ENCODE measurements around the gene SLC8B1.

Gene SLC8B1

DNA sequence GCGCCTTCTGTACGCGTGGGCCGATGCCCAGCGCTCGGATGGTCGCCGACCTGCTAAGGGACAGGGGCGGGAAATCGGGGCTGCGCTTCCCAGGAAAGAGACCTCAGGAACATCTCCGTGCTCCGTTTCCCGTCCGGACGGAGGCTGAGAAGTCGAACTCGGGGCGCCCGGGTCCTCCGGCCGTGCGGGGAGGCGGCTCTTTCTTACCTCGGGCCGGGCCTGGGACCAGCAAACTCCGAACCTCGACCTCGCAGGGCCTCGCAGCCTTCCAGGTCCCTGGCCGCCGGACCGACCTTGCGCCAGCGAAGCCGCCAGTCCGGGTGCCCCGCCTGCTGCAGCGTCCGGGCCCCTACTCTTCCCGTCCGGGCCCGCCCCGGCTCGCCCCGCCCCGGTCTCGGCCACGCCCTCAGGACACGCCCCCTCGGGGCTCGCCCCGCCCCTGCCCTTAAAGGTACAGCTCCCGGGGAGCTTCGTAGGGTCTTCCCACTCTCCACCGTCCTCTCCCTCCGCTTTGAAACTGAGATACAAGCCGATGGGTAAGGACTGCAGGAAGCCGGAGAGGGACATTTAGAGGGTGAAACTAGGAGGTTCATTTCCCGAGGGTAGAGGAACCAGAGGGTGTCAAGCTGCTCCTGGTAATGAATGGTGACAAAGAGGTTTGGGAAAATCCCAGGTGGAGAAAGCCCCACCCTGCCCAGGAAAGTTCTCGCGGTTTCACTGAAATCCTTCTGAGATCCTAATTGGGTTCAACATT is at the start of gene SLC8B1:
SLC8B1 (minus strand) TSS at position 324 of the 754 bp plus-strand sequence. CDS start 2,231 bp downstream, outside the sequence.
- TF ChIP-seq, protein P1, sequence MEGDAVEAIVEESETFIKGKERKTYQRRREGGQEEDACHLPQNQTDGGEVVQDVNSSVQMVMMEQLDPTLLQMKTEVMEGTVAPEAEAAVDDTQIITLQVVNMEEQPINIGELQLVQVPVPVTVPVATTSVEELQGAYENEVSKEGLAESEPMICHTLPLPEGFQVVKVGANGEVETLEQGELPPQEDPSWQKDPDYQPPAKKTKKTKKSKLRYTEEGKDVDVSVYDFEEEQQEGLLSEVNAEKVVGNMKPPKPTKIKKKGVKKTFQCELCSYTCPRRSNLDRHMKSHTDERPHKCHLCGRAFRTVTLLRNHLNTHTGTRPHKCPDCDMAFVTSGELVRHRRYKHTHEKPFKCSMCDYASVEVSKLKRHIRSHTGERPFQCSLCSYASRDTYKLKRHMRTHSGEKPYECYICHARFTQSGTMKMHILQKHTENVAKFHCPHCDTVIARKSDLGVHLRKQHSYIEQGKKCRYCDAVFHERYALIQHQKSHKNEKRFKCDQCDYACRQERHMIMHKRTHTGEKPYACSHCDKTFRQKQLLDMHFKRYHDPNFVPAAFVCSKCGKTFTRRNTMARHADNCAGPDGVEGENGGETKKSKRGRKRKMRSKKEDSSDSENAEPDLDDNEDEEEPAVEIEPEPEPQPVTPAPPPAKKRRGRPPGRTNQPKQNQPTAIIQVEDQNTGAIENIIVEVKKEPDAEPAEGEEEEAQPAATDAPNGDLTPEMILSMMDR (IDR thresholded peaks at IDR 0.05; ENCODE audit: extremely low read depth, insufficient read depth, missing control alignments): no peak
- DNase-seq (ENCODE audit: low spot score): peak; percentile 95
- in situ Hi-C loops (cut with MboI; ENCODE audit: low pct_unique_long_range_greater_than_20kb, low sequenced_read_pairs, unreplicated experiment): no loop called here

DNA sequence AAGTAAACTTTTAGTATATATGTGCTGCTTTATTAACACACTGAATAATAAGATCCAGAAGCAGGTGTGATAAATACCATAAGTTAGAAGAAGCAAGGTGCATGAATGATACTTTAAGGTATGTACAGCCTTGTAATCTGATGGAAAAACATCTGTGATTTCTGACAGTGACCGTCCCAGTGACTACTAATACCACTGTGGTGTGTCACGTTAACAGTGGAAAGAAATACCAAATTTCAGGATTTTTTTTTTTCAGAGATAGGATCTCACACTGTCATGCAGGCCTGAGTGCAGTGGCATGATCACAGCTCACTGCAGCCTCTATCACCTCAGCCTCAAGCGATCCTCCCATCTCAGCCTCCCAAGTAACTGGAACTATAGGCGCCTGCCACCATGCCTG is 47.3 kb upstream of the SLC8B1 start:
- no peak for DNase-seq (ENCODE audit: low spot score)
- TF ChIP-seq, protein P1 (IDR thresholded peaks at IDR 0.05; ENCODE audit: extremely low read depth, insufficient read depth, missing control alignments): no peak
- in situ Hi-C loops (cut with MboI; ENCODE audit: low pct_unique_long_range_greater_than_20kb, low sequenced_read_pairs, unreplicated experiment): no loop called here

DNA sequence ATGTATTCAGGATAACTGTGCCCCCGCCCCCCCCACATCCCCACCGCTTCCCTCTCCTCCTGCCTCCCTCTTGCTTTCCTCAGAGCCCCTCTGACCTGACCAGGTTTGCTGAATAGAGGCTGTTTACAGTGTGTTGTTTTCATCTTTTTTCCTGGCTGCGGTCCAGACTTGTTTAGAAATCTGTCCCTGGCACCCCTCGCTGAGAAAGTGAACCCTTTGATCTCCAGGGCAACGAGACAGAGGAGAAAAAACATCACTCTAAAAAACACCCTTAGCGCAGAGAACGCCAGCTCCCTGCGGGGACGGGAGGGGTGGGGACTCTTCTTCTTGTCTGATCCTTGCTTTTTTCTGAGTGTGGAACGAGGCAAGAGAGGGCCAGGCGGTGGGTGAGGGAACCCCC is 46.3 kb upstream of the SLC8B1 start:
- in situ Hi-C loops (cut with MboI; ENCODE audit: low pct_unique_long_range_greater_than_20kb, low sequenced_read_pairs, unreplicated experiment): no loop called here
- DNase-seq (ENCODE audit: low spot score): no peak
- TF ChIP-seq, protein P1 (IDR thresholded peaks at IDR 0.05; ENCODE audit: extremely low read depth, insufficient read depth, missing control alignments): no peak

DNA sequence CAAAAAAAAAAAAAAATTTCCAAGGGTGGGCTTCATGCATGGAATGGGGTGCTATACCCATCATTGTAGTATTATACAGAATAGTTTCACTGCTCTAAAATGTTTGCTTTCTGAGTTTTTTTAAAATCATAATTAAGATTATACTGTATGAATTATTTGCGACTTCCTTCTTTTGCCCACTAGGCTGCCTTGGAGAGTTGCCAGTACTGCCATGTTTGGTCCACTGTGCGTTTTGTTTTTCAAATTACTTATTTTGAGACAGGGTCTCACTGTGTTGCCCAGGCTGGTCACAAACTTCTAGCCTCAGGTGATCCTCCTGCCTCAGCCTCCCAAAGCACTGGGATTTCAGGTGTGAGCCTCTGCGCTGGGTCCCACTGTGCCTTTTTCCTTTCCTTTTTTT is 43.4 kb upstream of the SLC8B1 start:
- in situ Hi-C loops (cut with MboI; ENCODE audit: low pct_unique_long_range_greater_than_20kb, low sequenced_read_pairs, unreplicated experiment): no loop called here

DNA sequence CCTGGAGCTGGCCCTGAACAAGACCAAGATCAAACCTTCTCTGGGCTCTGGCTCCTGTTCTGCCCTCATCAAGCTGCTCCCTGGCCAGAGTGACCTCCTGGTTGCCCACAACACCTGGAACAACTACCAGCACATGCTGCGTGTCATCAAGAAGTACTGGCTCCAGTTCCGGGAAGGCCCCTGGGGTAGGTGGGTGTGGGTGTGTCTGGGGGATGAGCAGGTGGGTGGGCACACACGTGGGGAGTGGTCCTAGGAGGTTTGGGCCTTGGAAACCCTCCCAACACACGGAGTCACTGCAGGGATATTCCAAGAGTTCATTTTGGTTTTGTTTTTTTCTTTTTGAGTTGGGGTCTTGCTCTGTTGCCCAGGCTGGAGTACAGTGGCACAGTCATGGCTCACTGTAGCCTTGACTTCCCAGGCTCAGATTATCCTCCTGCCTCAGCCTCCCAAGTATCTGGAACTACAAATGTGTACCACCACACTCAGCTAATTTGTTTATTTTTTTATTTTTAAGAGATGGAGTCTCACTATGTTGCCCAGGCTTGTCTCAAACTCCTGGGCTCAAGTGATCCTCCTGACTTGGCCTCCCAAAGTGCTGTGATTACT is 40.0 kb upstream of the SLC8B1 start:
- TF ChIP-seq, protein P1 (IDR thresholded peaks at IDR 0.05; ENCODE audit: extremely low read depth, insufficient read depth, missing control alignments): no peak
- in situ Hi-C loops (cut with MboI; ENCODE audit: low pct_unique_long_range_greater_than_20kb, low sequenced_read_pairs, unreplicated experiment): no loop called here
- DNase-seq (ENCODE audit: low spot score): peak; percentile 5

More for the DNA sequence above, 43.4 kb upstream of the SLC8B1 start:
- TF ChIP-seq, protein P1 (IDR thresholded peaks at IDR 0.05; ENCODE audit: extremely low read depth, insufficient read depth, missing control alignments): no peak
- DNase-seq (ENCODE audit: low spot score): no peak

DNA sequence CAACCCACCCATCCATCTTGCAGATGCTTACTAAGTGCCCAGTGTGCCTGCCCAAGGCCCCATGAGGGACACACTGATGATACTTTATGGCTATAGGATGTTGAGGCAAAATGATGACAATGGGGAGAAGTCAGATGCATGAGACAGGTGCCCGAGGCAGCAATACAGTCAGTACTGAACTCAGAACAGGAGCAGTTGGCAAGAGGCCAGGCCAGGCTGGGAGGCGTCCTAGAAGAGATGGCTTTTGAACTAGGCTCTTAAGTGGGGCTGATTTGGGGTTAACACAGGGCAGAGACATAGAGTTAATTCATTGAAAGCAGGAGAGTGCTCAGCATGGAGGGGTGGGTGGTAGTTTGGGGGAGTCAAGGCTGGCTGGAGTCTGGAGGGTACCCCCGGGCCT is 39.1 kb upstream of the SLC8B1 start:
- in situ Hi-C loops (cut with MboI; ENCODE audit: low pct_unique_long_range_greater_than_20kb, low sequenced_read_pairs, unreplicated experiment): no loop called here
- TF ChIP-seq, protein P1 (IDR thresholded peaks at IDR 0.05; ENCODE audit: extremely low read depth, insufficient read depth, missing control alignments): no peak
- DNase-seq (ENCODE audit: low spot score): no peak
